H9 (cell line): ENCODE measurements around the gene ANO10. TPM values are rescaled to one million over a fixed set of nuclear protein-coding genes. Genes with fewer than 3 reads are reported as not detected.

Experiments
- DNase-seq: peaks from one replicate; pipeline ENCODE4 v3.0.0-alpha.2; 2017
- H2AFZ ChIP-seq: one replicate; pipeline ENCODE4 v1.6.1; 2013; ENCODE audit warnings: mild to moderate bottlenecking, low read length, control low read depth, moderate library complexity
- H2AK5ac ChIP-seq: 2 replicates; pipeline ENCODE4 v1.6.1; 2013; ENCODE audit warnings: low read length, control low read depth, mixed read lengths; ENCODE audit not compliant: insufficient read length
- H2BK120ac ChIP-seq: one replicate; pipeline ENCODE4 v1.6.1; 2013; ENCODE audit warnings: low read depth, mild to moderate bottlenecking, low read length, control low read depth, inconsistent platforms; ENCODE audit not compliant: poor library complexity, severe bottlenecking
- H2BK12ac ChIP-seq: 2 replicates; pipeline ENCODE4 v1.6.1; 2013; ENCODE audit warnings: low read length, control low read depth, mixed read lengths, low read depth; ENCODE audit not compliant: insufficient read length
- H2BK15ac ChIP-seq: 2 replicates; pipeline ENCODE4 v1.6.1; 2013; ENCODE audit warnings: low read depth, low read length, control low read depth
- H2BK20ac ChIP-seq: one replicate; pipeline ENCODE4 v1.6.1; 2013; ENCODE audit warnings: low read depth, mild to moderate bottlenecking, low read length, control low read depth, inconsistent platforms; ENCODE audit not compliant: poor library complexity, severe bottlenecking
- H2BK5ac ChIP-seq: 2 replicates; pipeline ENCODE4 v1.6.1; 2013; ENCODE audit warnings: low read length, control low read depth, mixed read lengths; ENCODE audit not compliant: insufficient read length
- H3K14ac ChIP-seq: 2 replicates; pipeline ENCODE4 v1.6.1; 2013; ENCODE audit warnings: low read length, control low read depth; ENCODE audit not compliant: insufficient read depth
- H3K18ac ChIP-seq: 2 replicates; pipeline ENCODE4 v1.6.1; 2013; ENCODE audit warnings: low read depth, mild to moderate bottlenecking, mixed read lengths, low read length, control low read depth; ENCODE audit not compliant: insufficient read length
- H3K23ac ChIP-seq: 2 replicates; pipeline ENCODE4 v1.6.1; 2013; ENCODE audit warnings: low read length, control low read depth, mixed read lengths, low read depth; ENCODE audit not compliant: insufficient read length
- H3K23me2 ChIP-seq: 2 replicates; pipeline ENCODE4 v1.6.1; 2013; ENCODE audit warnings: low read depth, mild to moderate bottlenecking, mixed read lengths, low read length, control low read depth; ENCODE audit not compliant: insufficient read length, poor library complexity, severe bottlenecking
- H3K27ac ChIP-seq: 2 replicates; pipeline ENCODE4 v1.5.1; 2013; ENCODE audit warnings: low read length, control low read depth, mixed read lengths, low read depth; ENCODE audit not compliant: insufficient read length
- H3K27me3 ChIP-seq: 2 replicates; pipeline ENCODE4 v1.6.1; 2013; ENCODE audit warnings: low read length, control low read depth, inconsistent platforms; ENCODE audit not compliant: insufficient read depth
- H3K4ac ChIP-seq: 2 replicates; pipeline ENCODE4 v1.6.1; 2013; ENCODE audit warnings: low read depth, mild to moderate bottlenecking, control low read depth, inconsistent platforms, low read length, moderate library complexity
- H3K4me1 ChIP-seq: 2 replicates; pipeline ENCODE4 v1.6.1; 2013; ENCODE audit warnings: low read length, control low read depth, inconsistent platforms; ENCODE audit not compliant: insufficient read depth
- H3K4me2 ChIP-seq: 2 replicates; pipeline ENCODE4 v1.6.1; 2013; ENCODE audit warnings: low read length, control low read depth, mixed read lengths; ENCODE audit not compliant: insufficient read length, insufficient read depth
- H3K56ac ChIP-seq: 2 replicates; pipeline ENCODE4 v1.6.1; 2013; ENCODE audit warnings: low read depth, mild to moderate bottlenecking, mixed read lengths, low read length, control low read depth; ENCODE audit not compliant: insufficient read length
- H3K79me1 ChIP-seq: 2 replicates; pipeline ENCODE4 v1.6.1; 2013; ENCODE audit warnings: low read depth, mild to moderate bottlenecking, moderate library complexity, low read length, control low read depth, inconsistent platforms; ENCODE audit not compliant: insufficient read depth, poor library complexity, severe bottlenecking
- H3K79me2 ChIP-seq: 2 replicates; pipeline ENCODE4 v1.6.1; 2013; ENCODE audit warnings: low read length, control low read depth, inconsistent platforms; ENCODE audit not compliant: insufficient read depth
- H3K9ac ChIP-seq: 2 replicates; pipeline ENCODE4 v1.6.1; 2013; ENCODE audit warnings: low read length, control low read depth, mixed read lengths; ENCODE audit not compliant: insufficient read length; ENCODE audit errors: extremely low read depth
- H3K9me3 ChIP-seq: one replicate; pipeline ENCODE4 v1.6.1; 2013; ENCODE audit warnings: low read depth, low read length, inconsistent platforms; ENCODE audit not compliant: control insufficient read depth
- H3T11ph ChIP-seq: one replicate; pipeline ENCODE4 v1.6.1; 2013; ENCODE audit warnings: mild to moderate bottlenecking, low read length, control low read depth, inconsistent platforms
- H4K20me1 ChIP-seq: one replicate; pipeline ENCODE4 v1.6.1; 2013; ENCODE audit not compliant: control insufficient read depth, insufficient read length, insufficient read depth
- H4K5ac ChIP-seq: 2 replicates; pipeline ENCODE4 v1.6.1; 2013; ENCODE audit warnings: low read depth, mild to moderate bottlenecking, mixed read lengths, low read length, control low read depth; ENCODE audit not compliant: insufficient read length
- H4K8ac ChIP-seq: replicated peaks from 2 replicates; pipeline ENCODE4 v1.6.1; 2013; ENCODE audit warnings: low read length, control low read depth, mixed read lengths, low read depth; ENCODE audit not compliant: insufficient read length
- H4K91ac ChIP-seq: 2 replicates; pipeline ENCODE4 v1.6.1; 2013; ENCODE audit warnings: low read depth, mild to moderate bottlenecking, moderate library complexity, mixed read lengths, low read length, control low read depth; ENCODE audit not compliant: insufficient read length
- H3K27ac Mint-ChIP-seq, 3 experiments: 2 replicates in 2 of 3; 3 replicates in 1 of 3; pipeline ENCODE4 v1.8.0; 2020 to 2021; ENCODE audit warnings: mixed read lengths in 3 of 3, mild to moderate bottlenecking in 1 of 3, moderate library complexity in 1 of 3
- H3K27me3 Mint-ChIP-seq: 2 replicates; pipeline ENCODE4 v1.8.0; 2021; ENCODE audit warnings: low read depth, mild to moderate bottlenecking, moderate library complexity, mixed read lengths
- H3K36me3 Mint-ChIP-seq, 3 experiments: 2 replicates in 2 of 3; 3 replicates in 1 of 3; pipeline ENCODE4 v1.8.0; 2020 to 2021; ENCODE audit warnings: low read depth in 3 of 3, mixed read lengths in 3 of 3; ENCODE audit not compliant: insufficient read depth in 1 of 3
- H3K4me1 Mint-ChIP-seq, 2 experiments: 2 replicates each; pipeline ENCODE4 v1.8.0; 2020; ENCODE audit warnings: mixed read lengths in 2 of 2
- H3K4me3 Mint-ChIP-seq, 2 experiments: 2 replicates in 1 of 2; 3 replicates in 1 of 2; pipeline ENCODE4 v1.8.0; 2020 to 2021; ENCODE audit warnings: mild to moderate bottlenecking in 2 of 2, mixed read lengths in 2 of 2, moderate library complexity in 1 of 2
- H3K9me3 Mint-ChIP-seq, 2 experiments: 2 replicates in 1 of 2; 3 replicates in 1 of 2; pipeline ENCODE4 v1.8.0; 2020; ENCODE audit warnings: mild to moderate bottlenecking in 2 of 2, mixed read lengths in 2 of 2, moderate library complexity in 1 of 2
- total RNA-seq: library from RNA; stranded (reverse); gene quantifications from 2 replicates; pipeline ENCODE4 v1.2.1, GENCODE V29; 2021
- TF ChIP-seq, protein P1 (sequence below): fragments of 200-600 bp; sonication (generic); conservative IDR thresholded peaks from 3 replicates; pipeline ENCODE4 v1.8.0; 2021; ENCODE audit warnings: antibody characterized with exemption, mild to moderate bottlenecking

Gene ANO10
- total RNA-seq, 1 experiment from 2014 or later: 38.7 TPM

- no peak overlapping the region for H2BK20ac ChIP-seq
Measured at GRCh38 chr3:43328653-43329052, 293.2 kb downstream of the ANO10 start.

More at GRCh38 chr3:43328653-43329052, 293.2 kb downstream of the ANO10 start:
- no peak for DNase-seq
- H3K18ac ChIP-seq: no peak overlapping the region
- H3K4me3 Mint-ChIP-seq: no peak overlapping the region
- H3K4me1 Mint-ChIP-seq: peaks cover 11 to 12% of the 10 kb centered on the region in 2 experiments
- H2BK120ac ChIP-seq: no peak overlapping the region
- H3K79me2 ChIP-seq: no peaks in the 10 kb centered on the region; the same call in 1 of the 2 replicates
- H3K56ac ChIP-seq: no peak overlapping the region
- H3K79me1 ChIP-seq: peaks cover 3% of the 10 kb centered on the region
- no peaks in the 10 kb centered on the region for H3K9me3 ChIP-seq
- no peaks in the 10 kb centered on the region for H4K20me1 ChIP-seq
- TF ChIP-seq, protein P1, sequence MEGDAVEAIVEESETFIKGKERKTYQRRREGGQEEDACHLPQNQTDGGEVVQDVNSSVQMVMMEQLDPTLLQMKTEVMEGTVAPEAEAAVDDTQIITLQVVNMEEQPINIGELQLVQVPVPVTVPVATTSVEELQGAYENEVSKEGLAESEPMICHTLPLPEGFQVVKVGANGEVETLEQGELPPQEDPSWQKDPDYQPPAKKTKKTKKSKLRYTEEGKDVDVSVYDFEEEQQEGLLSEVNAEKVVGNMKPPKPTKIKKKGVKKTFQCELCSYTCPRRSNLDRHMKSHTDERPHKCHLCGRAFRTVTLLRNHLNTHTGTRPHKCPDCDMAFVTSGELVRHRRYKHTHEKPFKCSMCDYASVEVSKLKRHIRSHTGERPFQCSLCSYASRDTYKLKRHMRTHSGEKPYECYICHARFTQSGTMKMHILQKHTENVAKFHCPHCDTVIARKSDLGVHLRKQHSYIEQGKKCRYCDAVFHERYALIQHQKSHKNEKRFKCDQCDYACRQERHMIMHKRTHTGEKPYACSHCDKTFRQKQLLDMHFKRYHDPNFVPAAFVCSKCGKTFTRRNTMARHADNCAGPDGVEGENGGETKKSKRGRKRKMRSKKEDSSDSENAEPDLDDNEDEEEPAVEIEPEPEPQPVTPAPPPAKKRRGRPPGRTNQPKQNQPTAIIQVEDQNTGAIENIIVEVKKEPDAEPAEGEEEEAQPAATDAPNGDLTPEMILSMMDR: no peak
- H3K9me3 Mint-ChIP-seq: peaks cover 0 to 2% of the 10 kb centered on the region in 2 experiments; a peak in 1 of 5 replicates
- no peaks in the 10 kb centered on the region for H3K27me3 Mint-ChIP-seq
- H4K91ac ChIP-seq: no peak overlapping the region
- H3K9ac ChIP-seq: no peak overlapping the region
- no peak overlapping the region for H3K4ac ChIP-seq
- H3K23me2 ChIP-seq: no peaks in the 10 kb centered on the region
- H3K4me1 ChIP-seq: no peaks in the 10 kb centered on the region
- H2BK15ac ChIP-seq: no peak overlapping the region
- H3K4me2 ChIP-seq: no peak overlapping the region
- no peak overlapping the region for H2BK5ac ChIP-seq
- H2BK12ac ChIP-seq: no peak overlapping the region
- peaks cover 4 to 10% (median 8%) of the 10 kb centered on the region in 3 experiments; a peak in 5 of 7 replicates for H3K36me3 Mint-ChIP-seq
- H2AFZ ChIP-seq: no peak overlapping the region
- peak overlapping the region in 1 of 3 experiments; percentile 16; a peak in 1 of 7 replicates for H3K27ac Mint-ChIP-seq
- no peak overlapping the region for H4K5ac ChIP-seq
- no peak overlapping the region for H4K8ac ChIP-seq
- H3K27ac ChIP-seq: no peak overlapping the region
- H3T11ph ChIP-seq: no peak overlapping the region
- no peak overlapping the region for H3K14ac ChIP-seq
- no peak overlapping the region for H3K23ac ChIP-seq
- no peak overlapping the region for H2AK5ac ChIP-seq
- H3K27me3 ChIP-seq: no peaks in the 10 kb centered on the region
